Measurements from ENCODE around the gene PEX16. TPM values are rescaled to one million over a fixed set of nuclear protein-coding genes. Genes with fewer than 3 reads are reported as not detected.
A peak's percentile ranks its signal among the peaks of the same experiment; 100 is the strongest.

The PEX16 gene
- total RNA-seq, 1 experiment from 2014 or later: 39.9 TPM

GRCh38 chr11:45935349-45936064 lies 17.8 kb upstream of the PEX16 start:
- Histone ChIP-seq H3K4me3 (ENCODE audit: insufficient read depth, low read depth, low read length) (no peak overlapping the region), H3K27me3 (ENCODE audit: control insufficient read depth, insufficient read depth, low read length) (no peaks in the 10 kb centered on the region), H3K36me3 (replicated peaks; ENCODE audit: control insufficient read depth, insufficient read depth, low read length) (peaks cover 11% of the 10 kb centered on the region)
- no peak for DNase-seq

GRCh38 chr11:45934580-45935318 lies 17.1 kb upstream of the PEX16 start:
- peak; percentile 22 for DNase-seq
- no peaks in the 10 kb centered on the region for H3K27me3 ChIP-seq (ENCODE audit: control insufficient read depth, insufficient read depth, low read length)
- no peak overlapping the region for H3K4me3 ChIP-seq (ENCODE audit: insufficient read depth, low read depth, low read length)
- H3K36me3 ChIP-seq (replicated peaks; ENCODE audit: control insufficient read depth, insufficient read depth, low read length): peaks cover 11% of the 10 kb centered on the region

GRCh38 chr11:45933846-45934579 lies 16.3 kb upstream of the PEX16 start:
- DNase-seq: peak; percentile 33
- H3K4me3 ChIP-seq (ENCODE audit: insufficient read depth, low read depth, low read length): no peak overlapping the region

GRCh38 chr11:45933131-45933831 lies 15.6 kb upstream of the PEX16 start:
- Histone ChIP-seq H3K36me3 (replicated peaks; ENCODE audit: control insufficient read depth, insufficient read depth, low read length) (peaks cover 11% of the 10 kb centered on the region), H3K27me3 (ENCODE audit: control insufficient read depth, insufficient read depth, low read length) (no peaks in the 10 kb centered on the region), H3K4me3 (ENCODE audit: insufficient read depth, low read depth, low read length) (no peak overlapping the region)
- peak; percentile 31 for DNase-seq

More at GRCh38 chr11:45933846-45934579, 16.3 kb upstream of the PEX16 start:
- H3K36me3 ChIP-seq (replicated peaks; ENCODE audit: control insufficient read depth, insufficient read depth, low read length): peaks cover 11% of the 10 kb centered on the region
- H3K27me3 ChIP-seq (ENCODE audit: control insufficient read depth, insufficient read depth, low read length): no peaks in the 10 kb centered on the region

GRCh38 chr11:45932217-45932616 lies 14.5 kb upstream of the PEX16 start:
- no peak for DNase-seq
- no peaks in the 10 kb centered on the region for H3K27me3 ChIP-seq (ENCODE audit: control insufficient read depth, insufficient read depth, low read length)
- no peak overlapping the region for H3K4me3 ChIP-seq (ENCODE audit: insufficient read depth, low read depth, low read length)
- peaks cover 11% of the 10 kb centered on the region for H3K36me3 ChIP-seq (replicated peaks; ENCODE audit: control insufficient read depth, insufficient read depth, low read length)

GRCh38 chr11:45931739-45932138 lies 14.1 kb upstream of the PEX16 start:
- H3K36me3 ChIP-seq (replicated peaks; ENCODE audit: control insufficient read depth, insufficient read depth, low read length): peaks cover 14% of the 10 kb centered on the region

GRCh38 chr11:45930951-45931570 lies 13.4 kb upstream of the PEX16 start:
- H3K4me3 ChIP-seq (ENCODE audit: insufficient read depth, low read depth, low read length): no peak overlapping the region

More at GRCh38 chr11:45931739-45932138, 14.1 kb upstream of the PEX16 start:
- Histone ChIP-seq H3K4me3 (ENCODE audit: insufficient read depth, low read depth, low read length) (no peak overlapping the region), H3K27me3 (ENCODE audit: control insufficient read depth, insufficient read depth, low read length) (no peaks in the 10 kb centered on the region)
- DNase-seq: peak; percentile 39

GRCh38 chr11:45930031-45930794 lies 12.5 kb upstream of the PEX16 start:
- Histone ChIP-seq H3K36me3 (replicated peaks; ENCODE audit: control insufficient read depth, insufficient read depth, low read length) (peaks cover 16% of the 10 kb centered on the region), H3K27me3 (ENCODE audit: control insufficient read depth, insufficient read depth, low read length) (no peaks in the 10 kb centered on the region), H3K4me3 (ENCODE audit: insufficient read depth, low read depth, low read length) (no peak overlapping the region)
- peak; percentile 66 for DNase-seq

More at GRCh38 chr11:45930951-45931570, 13.4 kb upstream of the PEX16 start:
- DNase-seq: no peak
- no peaks in the 10 kb centered on the region for H3K27me3 ChIP-seq (ENCODE audit: control insufficient read depth, insufficient read depth, low read length)
- H3K36me3 ChIP-seq (replicated peaks; ENCODE audit: control insufficient read depth, insufficient read depth, low read length): peaks cover 16% of the 10 kb centered on the region

GRCh38 chr11:45929486-45930030 lies 11.9 kb upstream of the PEX16 start:
- no peak overlapping the region for H3K4me3 ChIP-seq (ENCODE audit: insufficient read depth, low read depth, low read length)
- DNase-seq: peak; percentile 66
- H3K27me3 ChIP-seq (ENCODE audit: control insufficient read depth, insufficient read depth, low read length): no peaks in the 10 kb centered on the region
- H3K36me3 ChIP-seq (replicated peaks; ENCODE audit: control insufficient read depth, insufficient read depth, low read length): peaks cover 10% of the 10 kb centered on the region

- Histone ChIP-seq H3K27me3 (ENCODE audit: control insufficient read depth, insufficient read depth, low read length) (no peaks in the 10 kb centered on the region; the same call in 1 of the 2 replicates), H3K36me3 (replicated peaks; ENCODE audit: control insufficient read depth, insufficient read depth, low read length) (peaks cover 8% of the 10 kb centered on the region), H3K4me3 (ENCODE audit: insufficient read depth, low read depth, low read length) (no peak overlapping the region)
- peak; percentile 49 for DNase-seq
Observed at GRCh38 chr11:45928535-45929215, 11.0 kb upstream of the PEX16 start.

GRCh38 chr11:45927684-45928413 lies 10.2 kb upstream of the PEX16 start:
- Histone ChIP-seq H3K36me3 (replicated peaks; ENCODE audit: control insufficient read depth, insufficient read depth, low read length) (peaks cover 6% of the 10 kb centered on the region), H3K27me3 (ENCODE audit: control insufficient read depth, insufficient read depth, low read length) (peaks cover 5% of the 10 kb centered on the region; the same call in 1 of the 2 replicates), H3K4me3 (ENCODE audit: insufficient read depth, low read depth, low read length) (no peak overlapping the region)
- peak; percentile 60 for DNase-seq

- Histone ChIP-seq H3K36me3 (replicated peaks; ENCODE audit: control insufficient read depth, insufficient read depth, low read length) (peaks cover 6% of the 10 kb centered on the region), H3K4me3 (ENCODE audit: insufficient read depth, low read depth, low read length) (no peak overlapping the region), H3K27me3 (ENCODE audit: control insufficient read depth, insufficient read depth, low read length) (peaks cover 6% of the 10 kb centered on the region)
- DNase-seq: peak; percentile 49
Observed at GRCh38 chr11:45927332-45927683, 9.6 kb upstream of the PEX16 start.
